HEK293 (cell line): ENCODE data around the gene ASIC4.

Experiments
- CTCF ChIA-PET: fragments of 350-600 bp; formaldehyde crosslinking; extraction: SDS; loops from one replicate; lab custom pipeline; 2021; ENCODE audit warnings: antibody characterized with exemption; lab: Yijun Ruan, JAX
- POLR2A ChIA-PET: fragments of 300-600 bp; formaldehyde crosslinking; extraction: SDS; loops from one replicate; lab custom pipeline; 2020; ENCODE audit warnings: antibody characterized with exemption, inconsistent platforms; lab: Yijun Ruan, JAX
- H3K27ac ChIP-seq: fragments of 200-500 bp; sonication (Bioruptor generic); 2 replicates; pipeline ENCODE4 v1.5.1; 2014; ENCODE audit warnings: low read depth, low read length, control low read depth, inconsistent platforms; ENCODE audit errors: extremely low read depth
- H3K36me3 ChIP-seq, 2 experiments: fragments of 200-500 bp in 1 of 2; sonication (Bioruptor generic) in 1 of 2; 1 replicate in 1 of 2; 2 replicates in 1 of 2; pipeline ENCODE4 v1.5.1; 2014 to 2017; ENCODE audit warnings: inconsistent platforms in 2 of 2, low read length in 2 of 2; ENCODE audit not compliant: control insufficient read depth in 2 of 2, insufficient read depth in 1 of 2
- H3K4me1 ChIP-seq: fragments of 200-500 bp; sonication (Bioruptor generic); 2 replicates; pipeline ENCODE4 v1.5.1; 2014; ENCODE audit warnings: mild to moderate bottlenecking, low read length, inconsistent platforms; ENCODE audit not compliant: control insufficient read depth, insufficient read depth
- H3K4me3 ChIP-seq: 2 replicates; pipeline ENCODE4 v1.5.1; 2011; ENCODE audit warnings: low read depth, mild to moderate bottlenecking, control low read depth, low read length, moderate library complexity
- H3K9me3 ChIP-seq: fragments of 200-500 bp; sonication (Bioruptor generic); 2 replicates; pipeline ENCODE4 v1.5.1; 2014; ENCODE audit warnings: low read depth, low read length, inconsistent platforms; ENCODE audit not compliant: control insufficient read depth, insufficient read depth
- GLI2 ChIP-seq: fragments of 450-650 bp; formaldehyde crosslinking; IDR thresholded peaks from 2 replicates; pipeline ENCODE4; 2017; ENCODE audit warnings: missing biosample characterization, missing genetic modification characterization, low read depth, borderline replicate concordance
- MEIS1 ChIP-seq: sonication (generic); formaldehyde crosslinking; IDR thresholded peaks from 2 replicates; pipeline ENCODE4 v1.8.1; 2022; ENCODE audit warnings: missing genetic modification reagents, mild to moderate bottlenecking, borderline replicate concordance
- RBAK ChIP-seq: fragments of 450-650 bp; formaldehyde crosslinking; IDR thresholded peaks from 2 replicates; pipeline ENCODE4 v1.5.1; 2016; ENCODE audit warnings: missing biosample characterization, missing genetic modification characterization
- TRIM28 ChIP-seq: IDR thresholded peaks from 2 replicates; pipeline ENCODE4 v1.6.1; 2011; ENCODE audit warnings: low read length, control low read depth, borderline replicate concordance
- ZIC2 ChIP-seq: fragments of 450-650 bp; formaldehyde crosslinking; IDR thresholded peaks from 2 replicates; pipeline ENCODE4 v1.5.1; 2016; ENCODE audit warnings: missing biosample characterization, missing genetic modification characterization
- ZNF138 ChIP-seq: fragments of 450-650 bp; formaldehyde crosslinking; IDR thresholded peaks from 2 replicates; pipeline ENCODE4 v1.5.1; 2016; ENCODE audit warnings: missing biosample characterization, missing genetic modification characterization, borderline replicate concordance
- ZNF2 ChIP-seq: fragments of 450-650 bp; formaldehyde crosslinking; IDR thresholded peaks from 2 replicates; pipeline ENCODE4 v1.5.1; 2016; ENCODE audit warnings: missing biosample characterization, missing genetic modification characterization
- ZNF292 ChIP-seq: fragments of 450-650 bp; formaldehyde crosslinking; IDR thresholded peaks from 2 replicates; pipeline ENCODE4 v1.5.1; 2016; ENCODE audit warnings: low read depth, missing biosample characterization, missing genetic modification characterization, borderline replicate concordance
- ZNF335 ChIP-seq: fragments of 450-650 bp; formaldehyde crosslinking; conservative IDR thresholded peaks from 2 replicates; pipeline ENCODE4 v1.5.1; 2016; ENCODE audit warnings: missing biosample characterization, missing genetic modification characterization
- ZNF529 ChIP-seq: fragments of 450-650 bp; formaldehyde crosslinking; IDR thresholded peaks from 2 replicates; pipeline ENCODE4 v1.5.1; 2017; ENCODE audit warnings: missing genetic modification characterization, missing biosample characterization; ENCODE audit not compliant: insufficient replicate concordance
- ZNF560 ChIP-seq: fragments of 450-650 bp; formaldehyde crosslinking; IDR thresholded peaks from 2 replicates; pipeline ENCODE4 v1.5.1; 2017; ENCODE audit warnings: missing biosample characterization, missing genetic modification characterization, borderline replicate concordance
- ZNF791 ChIP-seq: fragments of 450-650 bp; formaldehyde crosslinking; IDR thresholded peaks from 2 replicates; pipeline ENCODE4 v1.5.1; 2016; ENCODE audit warnings: missing biosample characterization, missing genetic modification characterization
- TF ChIP-seq, protein P1 (sequence below): fragments of 450-650 bp; formaldehyde crosslinking; IDR thresholded peaks from 2 replicates; pipeline ENCODE4 v1.5.1; 2017; ENCODE audit warnings: missing biosample characterization, missing genetic modification characterization
- TF ChIP-seq, protein P2 (sequence below): fragments of 450-650 bp; formaldehyde crosslinking; IDR thresholded peaks from 2 replicates; pipeline ENCODE4 v1.5.1; 2016; ENCODE audit warnings: missing biosample characterization, missing genetic modification characterization

Gene ASIC4

DNA sequence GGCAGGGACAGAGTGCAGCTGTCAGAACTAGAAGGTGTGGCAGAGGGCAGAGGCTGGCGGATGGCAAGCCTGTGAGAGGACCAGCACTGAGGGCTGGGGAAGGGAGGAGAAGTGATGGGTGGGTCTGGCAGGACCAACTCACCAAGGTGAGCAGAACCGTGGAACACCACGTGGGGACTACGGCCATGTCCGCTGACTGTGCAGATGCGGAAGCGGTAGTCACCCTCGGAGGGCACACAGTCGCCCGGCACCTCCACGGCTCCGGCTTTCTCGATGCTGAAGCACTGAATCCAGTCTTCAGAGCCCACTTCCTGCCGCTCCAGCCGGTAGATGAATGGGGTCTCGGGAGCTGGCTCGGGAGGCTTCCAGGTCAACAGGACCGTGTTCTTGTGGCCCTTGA lies 52.8 kb downstream of the ASIC4 start:
- H3K9me3 ChIP-seq, result no peaks in the 10 kb centered on the region
- H3K27ac ChIP-seq, result no peak overlapping the region
- TF ChIP-seq ZNF529 (tag by site-specific recombination), result no peak
- H3K36me3 ChIP-seq, result peaks cover 13 to 79% of the 10 kb centered on the region in 2 experiments; a peak in 2 of 3 replicates
- peaks cover 13% of the 10 kb centered on the region for H3K4me1 ChIP-seq
- no peak overlapping the region for H3K4me3 ChIP-seq
- CTCF ChIA-PET, result interaction anchor here (1.1 to 1.4 kb wide), 2 partner anchors 71 to 74 kb away, joined by 3 to 7 read pairs; no protein-coding TSS in a partner anchor
- POLR2A ChIA-PET, result interaction anchor here (1.5 to 2.8 kb wide), 4 partner anchors 10 to 30 kb away, joined by 3 to 12 read pairs (median 4); partner anchors contain the start of gene STK11IP

DNA sequence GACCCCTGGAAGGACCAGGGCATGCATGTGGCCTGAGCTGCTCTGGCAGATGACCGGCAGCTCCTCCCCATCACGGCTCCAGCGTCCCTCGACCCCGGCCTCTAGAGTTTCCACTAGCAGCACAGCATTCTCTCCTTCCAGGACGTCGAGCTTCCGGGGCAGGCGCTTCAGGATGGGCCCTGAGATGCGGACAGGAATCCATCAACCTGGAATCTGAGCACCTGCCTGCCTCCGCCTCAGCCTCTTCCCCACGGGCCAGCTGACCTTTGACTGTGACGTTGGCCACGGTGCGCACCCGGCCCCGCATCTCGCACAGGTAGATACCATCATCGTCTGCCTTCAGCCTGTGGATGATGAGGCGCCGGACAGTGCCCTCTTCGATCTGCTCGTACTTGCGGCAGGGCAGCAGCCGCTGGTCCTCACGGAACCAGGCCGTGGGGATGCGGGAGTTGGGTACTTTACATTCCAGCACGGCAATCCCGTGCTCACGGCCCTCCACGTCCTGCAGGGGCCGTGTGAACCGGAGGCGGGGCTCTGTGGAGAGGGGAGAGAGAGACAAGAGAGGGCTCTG lies 53.6 kb downstream of the ASIC4 start:
- TF ChIP-seq ZNF138 (tag by site-specific recombination) (no peak), ZNF560 (tag by site-specific recombination) (no peak)
- TF ChIP-seq, protein P1, sequence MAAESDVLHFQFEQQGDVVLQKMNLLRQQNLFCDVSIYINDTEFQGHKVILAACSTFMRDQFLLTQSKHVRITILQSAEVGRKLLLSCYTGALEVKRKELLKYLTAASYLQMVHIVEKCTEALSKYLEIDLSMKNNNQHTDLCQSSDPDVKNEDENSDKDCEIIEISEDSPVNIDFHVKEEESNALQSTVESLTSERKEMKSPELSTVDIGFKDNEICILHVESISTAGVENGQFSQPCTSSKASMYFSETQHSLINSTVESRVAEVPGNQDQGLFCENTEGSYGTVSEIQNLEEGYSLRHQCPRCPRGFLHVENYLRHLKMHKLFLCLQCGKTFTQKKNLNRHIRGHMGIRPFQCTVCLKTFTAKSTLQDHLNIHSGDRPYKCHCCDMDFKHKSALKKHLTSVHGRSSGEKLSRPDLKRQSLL (tag by site-specific recombination), result peak; percentile 29; the same call in 1 of the 2 replicates
- no peak overlapping the region for H3K4me3 ChIP-seq
- ChIA-PET CTCF (interaction anchor here (1.1 to 1.4 kb wide), 2 partner anchors 71 to 74 kb away, joined by 3 to 7 read pairs; no protein-coding TSS in a partner anchor), POLR2A (interaction anchor here (1.0 to 2.8 kb wide), 4 partner anchors 9 to 29 kb away, joined by 3 to 12 read pairs (median 4); partner anchors contain the start of gene STK11IP)
- no peaks in the 10 kb centered on the region for H3K9me3 ChIP-seq
- peaks cover 13 to 72% of the 10 kb centered on the region in 2 experiments; a peak in 2 of 3 replicates for H3K36me3 ChIP-seq
- peaks cover 13% of the 10 kb centered on the region for H3K4me1 ChIP-seq
- no peak overlapping the region for H3K27ac ChIP-seq

DNA sequence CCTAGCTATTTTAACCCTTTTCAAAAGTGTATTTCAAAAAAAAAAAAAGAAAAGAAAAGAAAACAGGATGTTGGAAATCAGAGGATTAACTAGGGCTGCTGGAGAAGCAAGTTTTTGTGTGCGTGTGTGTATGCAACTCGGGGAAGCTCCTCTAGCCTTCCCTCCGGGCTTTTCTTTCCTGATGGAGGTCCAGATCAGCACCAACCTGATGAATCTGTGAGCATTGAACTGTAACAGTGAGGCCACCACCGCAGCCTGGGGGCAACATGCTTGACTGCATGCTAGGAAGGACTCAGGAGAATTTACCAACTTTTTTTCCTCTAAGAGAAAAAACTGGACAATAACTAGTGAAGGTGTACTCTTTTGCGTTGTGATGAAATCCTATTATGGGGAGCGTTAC lies 54.8 kb downstream of the ASIC4 start:
- Histone ChIP-seq H3K36me3 (peaks cover 13 to 60% of the 10 kb centered on the region in 2 experiments; a peak in 2 of 3 replicates), H3K27ac (no peak overlapping the region), H3K4me3 (no peak overlapping the region), H3K9me3 (no peaks in the 10 kb centered on the region), H3K4me1 (peaks cover 13% of the 10 kb centered on the region)
- CTCF ChIA-PET, result interaction anchor here (0.6 to 3.5 kb wide), 3 partner anchors 9 to 535 kb away, joined by 3 to 32 read pairs (median 4); no protein-coding TSS in a partner anchor
- no peak for TF ChIP-seq RBAK (tag by site-specific recombination)
- no peak for TF ChIP-seq TRIM28
- no peak for TF ChIP-seq GLI2
- TF ChIP-seq ZNF2 (tag by site-specific recombination), result no peak
- no peak for TF ChIP-seq ZIC2 (tag by site-specific recombination)
- no peak for TF ChIP-seq ZNF292 (tag by site-specific recombination)
- POLR2A ChIA-PET, result interaction anchor here (2.8 kb wide), 1 partner anchor 28 kb away, joined by 12 read pairs; the partner anchor contains the start of gene STK11IP

DNA sequence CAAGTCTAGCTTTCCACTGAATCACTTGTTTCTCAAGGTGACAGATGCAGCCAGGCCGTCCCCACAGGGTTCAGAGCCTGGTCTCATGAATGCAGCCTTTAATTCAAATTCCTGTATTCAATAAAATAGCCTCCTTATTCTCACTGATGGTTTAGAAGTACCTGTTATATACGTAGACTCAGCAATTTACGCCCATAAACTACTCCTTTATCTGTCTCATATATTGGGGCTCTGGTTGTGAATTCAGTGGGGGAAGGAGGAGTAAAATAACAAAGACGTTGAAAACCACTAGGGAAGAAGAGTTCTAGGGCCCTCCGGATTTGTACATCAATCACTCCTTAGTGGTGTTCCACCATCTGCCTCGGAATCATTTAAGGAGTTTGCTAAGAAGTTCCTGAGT lies 55.4 kb downstream of the ASIC4 start:
- Histone ChIP-seq H3K4me3 (peak overlapping the region; percentile 91; the same call in 1 of the 2 replicates), H3K9me3 (no peaks in the 10 kb centered on the region), H3K4me1 (peaks cover 13% of the 10 kb centered on the region), H3K36me3 (peaks cover 11 to 54% of the 10 kb centered on the region in 2 experiments; a peak in 2 of 3 replicates), H3K27ac (no peak overlapping the region)
- CTCF ChIA-PET, result interaction anchor here (0.6 to 3.5 kb wide), 3 partner anchors 9 to 536 kb away, joined by 3 to 32 read pairs (median 4); no protein-coding TSS in a partner anchor
- no peak for TF ChIP-seq ZNF791
- TF ChIP-seq ZNF335, result no peak
- TF ChIP-seq, protein P2, sequence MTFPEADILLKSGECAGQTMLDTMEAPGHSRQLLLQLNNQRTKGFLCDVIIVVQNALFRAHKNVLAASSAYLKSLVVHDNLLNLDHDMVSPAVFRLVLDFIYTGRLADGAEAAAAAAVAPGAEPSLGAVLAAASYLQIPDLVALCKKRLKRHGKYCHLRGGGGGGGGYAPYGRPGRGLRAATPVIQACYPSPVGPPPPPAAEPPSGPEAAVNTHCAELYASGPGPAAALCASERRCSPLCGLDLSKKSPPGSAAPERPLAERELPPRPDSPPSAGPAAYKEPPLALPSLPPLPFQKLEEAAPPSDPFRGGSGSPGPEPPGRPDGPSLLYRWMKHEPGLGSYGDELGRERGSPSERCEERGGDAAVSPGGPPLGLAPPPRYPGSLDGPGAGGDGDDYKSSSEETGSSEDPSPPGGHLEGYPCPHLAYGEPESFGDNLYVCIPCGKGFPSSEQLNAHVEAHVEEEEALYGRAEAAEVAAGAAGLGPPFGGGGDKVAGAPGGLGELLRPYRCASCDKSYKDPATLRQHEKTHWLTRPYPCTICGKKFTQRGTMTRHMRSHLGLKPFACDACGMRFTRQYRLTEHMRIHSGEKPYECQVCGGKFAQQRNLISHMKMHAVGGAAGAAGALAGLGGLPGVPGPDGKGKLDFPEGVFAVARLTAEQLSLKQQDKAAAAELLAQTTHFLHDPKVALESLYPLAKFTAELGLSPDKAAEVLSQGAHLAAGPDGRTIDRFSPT (tag by site-specific recombination), result no peak
- TF ChIP-seq MEIS1 (CRISPR knock-in tag), result no peak
- POLR2A ChIA-PET, result interaction anchor here (2.8 kb wide), 1 partner anchor 28 kb away, joined by 12 read pairs; the partner anchor contains the start of gene STK11IP
